NOMO-1 treated with DMSO at 0.1 percent for 48 hours (cell line): ENCODE data around the gene TMEM141.
"Not testable (repeated sequence)": the region's sequence is repeated elsewhere in the genome, so short reads cannot be mapped to it uniquely, and the experiment has no call there.

Experiments
- DNase-seq: peaks from one replicate; lab custom pipeline; 2025; ENCODE audit not compliant: unreplicated experiment; lab: John Stamatoyannopoulos, UW

The TMEM141 gene

GRCh38 chr9:136793086-136793946 lies 2.2 kb downstream of the TMEM141 start:
- no peak for DNase-seq

- no peak for DNase-seq
Measured at GRCh38 chr9:136794281-136794999, 3.3 kb downstream of the TMEM141 start.

GRCh38 chr9:136795000-136795348 lies 3.8 kb downstream of the TMEM141 start:
- peak; percentile 17 for DNase-seq

GRCh38 chr9:136796238-136796774 lies 5.2 kb downstream of the TMEM141 start, which contains the start of gene CCDC183:
TSS of gene CCDC183 (plus strand) at chr9:136796338. CDS start at chr9:136796398, 60 bp downstream.
- no peak for DNase-seq

GRCh38 chr9:136796775-136797347 lies 5.7 kb downstream of the TMEM141 start:
- DNase-seq, result not testable (repeated sequence)

- no peak for DNase-seq
Measured at GRCh38 chr9:136798708-136799078, 7.5 kb downstream of the TMEM141 start.

GRCh38 chr9:136799079-136799853 lies 8.1 kb downstream of the TMEM141 start:
- DNase-seq, result no peak

GRCh38 chr9:136799854-136800657 lies 8.9 kb downstream of the TMEM141 start:
- DNase-seq, result peak; percentile 72

GRCh38 chr9:136802321-136802720 lies 11.2 kb downstream of the TMEM141 start:
- no peak for DNase-seq

GRCh38 chr9:136803009-136803550 lies 11.9 kb downstream of the TMEM141 start:
- not testable (repeated sequence) for DNase-seq

GRCh38 chr9:136803551-136804508 lies 12.7 kb downstream of the TMEM141 start:
- no peak for DNase-seq

GRCh38 chr9:136804509-136805206 lies 13.5 kb downstream of the TMEM141 start:
- DNase-seq, result no peak

GRCh38 chr9:136805207-136805740 lies 14.1 kb downstream of the TMEM141 start:
- no peak for DNase-seq

GRCh38 chr9:136806067-136806466 lies 14.9 kb downstream of the TMEM141 start:
- no peak for DNase-seq

- no peak for DNase-seq
Measured at GRCh38 chr9:136806631-136807201, 15.6 kb downstream of the TMEM141 start.

- peak; percentile 89 for DNase-seq
Measured at GRCh38 chr9:136807281-136808074, 16.3 kb downstream of the TMEM141 start, which contains the start of gene RABL6. TSS of gene RABL6 (plus strand) at chr9:136807948. CDS start at chr9:136808197, 249 bp downstream.
